Measurements from ENCODE around the gene ARIH1. TPM values are rescaled to one million over a fixed set of nuclear protein-coding genes. Genes with fewer than 3 reads are reported as not detected.
"Not testable (repeated sequence)": the region's sequence is repeated elsewhere in the genome, so short reads cannot be mapped to it uniquely, and the experiment has no call there.

The ARIH1 gene
- polyA plus RNA-seq, 1 experiment, result 90.4 TPM

GRCh38 chr15:72474912-72475628 is 940 bp downstream of the ARIH1 start:
- POLR2A ChIA-PET, result no interaction called here
- H3K4me3 ChIP-seq (ENCODE audit: low read depth, low read length), result peak overlapping the region; percentile 91

GRCh38 chr15:72475674-72476073 is 1.5 kb downstream of the ARIH1 start:
- Histone ChIP-seq H3K9me3 (ENCODE audit: control insufficient read depth, insufficient read depth, low read length) (0 out of 2 replicates have a peak, but pooled peaks cover 2% of the 10 kb centered on the region), H3K4me3 (ENCODE audit: low read depth, low read length) (peak overlapping the region; percentile 91), H3K27me3 (ENCODE audit: control insufficient read depth, insufficient read depth, low read length) (no peaks in the 10 kb centered on the region), H3K27ac (ENCODE audit: low read depth, low read length) (no peak overlapping the region)
- POLR2A ChIA-PET, result no interaction called here
- TF ChIP-seq CTCF (IDR thresholded peaks at IDR 0.05; ENCODE audit: low read depth, low read length), result no peak
- no peak for DNase-seq (ENCODE audit: low read depth, low spot score)
- CTCF ChIA-PET, result interaction anchor here (0.6 to 1.2 kb wide), 3 partner anchors 11 to 124 kb away, joined by 3 to 4 read pairs (median 4); no protein-coding TSS in a partner anchor

More at GRCh38 chr15:72474912-72475628, 940 bp downstream of the ARIH1 start:
- DNase-seq (ENCODE audit: low read depth, low spot score), result peak; percentile 24
- H3K27me3 ChIP-seq (ENCODE audit: control insufficient read depth, insufficient read depth, low read length), result no peaks in the 10 kb centered on the region
- no peak for TF ChIP-seq CTCF (IDR thresholded peaks at IDR 0.05; ENCODE audit: low read depth, low read length)
- CTCF ChIA-PET, result interaction anchor here (0.9 to 1.2 kb wide), 2 partner anchors 38 to 124 kb away, joined by 4 read pairs; no protein-coding TSS in a partner anchor
- peak overlapping the region; percentile 100 for H3K27ac ChIP-seq (ENCODE audit: low read depth, low read length)
- 0 out of 2 replicates have a peak, but pooled peaks cover 2% of the 10 kb centered on the region for H3K9me3 ChIP-seq (ENCODE audit: control insufficient read depth, insufficient read depth, low read length)

GRCh38 chr15:72476330-72476729 is 2.2 kb downstream of the ARIH1 start:
- POLR2A ChIA-PET, result not testable (repeated sequence)
- CTCF ChIA-PET, result interaction anchor here (0.6 kb wide), 1 partner anchor 10 kb away, joined by 3 read pairs; no protein-coding TSS in a partner anchor

GRCh38 chr15:72481015-72481659 is 7.0 kb downstream of the ARIH1 start:
- no peak for TF ChIP-seq CTCF (IDR thresholded peaks at IDR 0.05; ENCODE audit: low read depth, low read length)
- ChIA-PET CTCF (interaction anchor here (0.5 kb wide), 1 partner anchor 1451 kb away, joined by 3 read pairs; no protein-coding TSS in a partner anchor), POLR2A (interaction anchor here (0.5 kb wide), 1 partner anchor 105 kb away, joined by 3 read pairs; the partner anchor contains the start of gene HEXA)
- no peaks in the 10 kb centered on the region for H3K27me3 ChIP-seq (ENCODE audit: control insufficient read depth, insufficient read depth, low read length)
- 0 out of 2 replicates have a peak, but pooled peaks cover 2% of the 10 kb centered on the region for H3K9me3 ChIP-seq (ENCODE audit: control insufficient read depth, insufficient read depth, low read length)
- DNase-seq (ENCODE audit: low read depth, low spot score), result no peak
- no peak overlapping the region for H3K4me3 ChIP-seq (ENCODE audit: low read depth, low read length)
- no peak overlapping the region for H3K27ac ChIP-seq (ENCODE audit: low read depth, low read length)

More at GRCh38 chr15:72476330-72476729, 2.2 kb downstream of the ARIH1 start:
- H3K9me3 ChIP-seq (ENCODE audit: control insufficient read depth, insufficient read depth, low read length); H3K27me3 ChIP-seq (ENCODE audit: control insufficient read depth, insufficient read depth, low read length); DNase-seq (ENCODE audit: low read depth, low spot score); H3K27ac ChIP-seq (ENCODE audit: low read depth, low read length): not testable (repeated sequence)
- H3K4me3 ChIP-seq (ENCODE audit: low read depth, low read length), result peak overlapping the region; percentile 91

- H3K4me3 ChIP-seq (ENCODE audit: low read depth, low read length), result no peak overlapping the region
- no peak overlapping the region for H3K27ac ChIP-seq (ENCODE audit: low read depth, low read length)
- no peaks in the 10 kb centered on the region for H3K27me3 ChIP-seq (ENCODE audit: control insufficient read depth, insufficient read depth, low read length)
- TF ChIP-seq CTCF (IDR thresholded peaks at IDR 0.05; ENCODE audit: low read depth, low read length), result no peak
- DNase-seq (ENCODE audit: low read depth, low spot score), result no peak
- ChIA-PET POLR2A (no interaction called here), CTCF (interaction anchor here (0.6 to 1.2 kb wide), 3 partner anchors 9 to 118 kb away, joined by 3 to 5 read pairs (median 3); no protein-coding TSS in a partner anchor)
- H3K9me3 ChIP-seq (ENCODE audit: control insufficient read depth, insufficient read depth, low read length), result no peaks in the 10 kb centered on the region
Observed at GRCh38 chr15:72482275-72482674, 8.1 kb downstream of the ARIH1 start.

Data from AG04450 (cell line).